Measurements from ENCODE around the gene HOXA1. TPM values are rescaled to one million over a fixed set of nuclear protein-coding genes. Genes with fewer than 3 reads are reported as not detected.

Gene HOXA1
- 5.1 and 5.4 TPM in 2 replicates for total RNA-seq

DNA sequence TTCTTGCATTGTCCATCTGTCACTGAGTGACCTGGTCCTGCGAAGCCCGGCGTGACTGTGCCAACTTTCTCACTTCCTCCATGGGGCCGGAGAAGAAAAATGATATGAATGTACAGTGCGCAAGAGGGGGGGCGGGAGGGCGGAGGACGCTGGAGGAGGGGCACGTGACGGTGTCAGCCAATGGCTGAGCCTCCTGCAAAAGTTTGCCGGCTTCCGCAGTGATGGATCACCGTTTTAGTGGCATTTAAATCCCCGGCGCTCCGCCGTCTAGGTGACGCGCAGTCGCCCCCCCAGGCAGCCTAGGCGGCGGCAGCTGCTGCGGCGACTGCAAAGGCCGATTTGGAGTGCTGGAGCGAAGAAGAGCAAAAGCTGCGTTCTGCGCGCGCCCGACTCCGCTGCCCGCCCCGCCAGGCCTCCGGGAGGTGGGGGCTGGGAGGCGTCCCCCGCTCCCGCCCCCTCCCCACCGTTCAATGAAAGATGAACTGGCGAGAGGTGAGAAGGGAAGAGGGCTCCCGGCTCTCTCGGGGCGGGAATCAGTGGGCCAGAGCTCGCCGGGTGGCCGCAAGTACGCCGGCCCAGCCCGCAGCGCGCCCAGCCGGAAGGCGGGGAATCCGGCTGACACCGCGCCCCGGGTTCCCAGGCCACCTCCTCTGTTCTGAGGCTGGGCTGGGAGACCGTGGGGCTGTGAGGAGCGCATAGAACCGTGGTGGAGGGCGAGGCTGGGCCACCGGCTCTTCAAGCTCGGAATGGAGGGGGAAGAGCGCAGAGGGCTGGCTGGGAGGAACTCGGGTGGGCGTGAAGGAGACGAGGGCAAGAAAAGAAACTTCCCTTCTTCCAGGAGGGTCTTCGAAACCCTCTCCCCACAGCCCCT is at the start of gene HOXA1:
Gene HOXA1, minus strand, starts transcription at position 104 of the 871 bp plus-strand sequence. Its CDS starts 88 bp downstream, at position 16.

DNA sequence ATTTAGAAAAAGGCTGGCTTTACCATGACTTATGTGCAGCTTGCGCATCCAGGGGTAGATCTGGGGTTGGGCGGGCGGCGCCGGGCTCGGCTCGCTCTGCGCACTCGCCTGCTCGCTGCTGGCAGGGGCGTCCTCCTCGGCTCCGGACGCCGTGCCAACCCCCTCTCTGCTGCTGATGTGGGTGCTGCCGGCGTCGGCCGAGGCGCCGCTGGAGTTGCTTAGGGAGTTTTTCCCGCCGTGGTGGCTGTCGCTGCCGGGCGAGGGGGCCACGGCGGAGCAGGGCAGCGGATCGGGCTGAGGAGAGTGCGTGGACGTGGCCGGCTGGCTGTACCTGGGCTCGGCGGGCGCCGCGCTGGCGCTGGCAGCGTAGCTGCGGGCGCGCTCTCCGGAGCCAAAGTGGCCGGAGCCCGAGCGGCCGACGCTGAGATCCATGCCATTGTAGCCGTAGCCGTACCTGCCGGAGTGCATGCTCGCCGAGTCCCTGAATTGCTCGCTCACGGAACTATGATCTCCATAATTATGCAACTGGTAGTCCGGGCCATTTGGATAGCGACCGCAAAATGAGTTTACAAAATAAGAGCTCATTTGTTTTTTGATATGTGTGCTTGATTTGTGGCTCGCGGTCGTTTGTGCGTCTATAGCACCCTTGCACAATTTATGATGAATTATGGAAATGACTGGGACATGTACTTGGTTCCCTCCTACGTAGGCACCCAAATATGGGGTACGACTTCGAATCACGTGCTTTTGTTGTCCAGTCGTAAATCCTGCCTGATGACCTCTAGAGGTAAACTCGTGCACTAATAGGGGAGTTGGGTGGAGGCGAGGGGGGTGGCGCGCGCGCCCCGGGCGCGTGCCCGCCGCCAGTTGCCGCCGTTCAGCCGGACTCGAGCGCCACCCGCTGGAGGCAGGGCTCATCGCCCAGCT is 47.5 kb upstream of the HOXA1 start, which contains the start of gene HOXA5:
Gene HOXA5, minus strand, starts transcription at position 659 of the 927 bp plus-strand sequence. Its CDS starts 74 bp downstream, at position 585.

GRCh38 chr7:27130540-27131389 is 35.0 kb upstream of the HOXA1 start, which contains the start of gene HOXA4:
Gene HOXA4 (minus strand): TSS chr7:27130757. CDS start chr7:27130733, 24 bp downstream.

GRCh38 chr7:27102581-27103442 is 7.0 kb upstream of the HOXA1 start, which contains the start of gene HOXA2:
Gene HOXA2 (minus strand): TSS chr7:27102683. CDS start chr7:27102500, 183 bp downstream.

Other genes with a start within 250 kb of the HOXA1 start
- 12.3 and 13.7 TPM in 2 replicates for gene SKAP2, start 231.4 kb downstream of the HOXA1 start, total RNA-seq
- gene HOXA2, start 6.7 kb upstream of the HOXA1 start, total RNA-seq: 2.4 and 2.7 TPM in 2 replicates
- 6.7 and 9.6 TPM in 2 replicates for gene HOXA4, start 34.8 kb upstream of the HOXA1 start, total RNA-seq
- 23.5 and 46.8 TPM in 2 replicates for gene HOXA5, start 47.7 kb upstream of the HOXA1 start, total RNA-seq
- 11.1 and 18.8 TPM in 2 replicates for gene HOXA6, start 51.8 kb upstream of the HOXA1 start, total RNA-seq
- 39.4 and 86.7 TPM in 2 replicates for gene HOXA3, start 56.6 kb upstream of the HOXA1 start, total RNA-seq
- gene HOXA7, start 60.7 kb upstream of the HOXA1 start, total RNA-seq: 16.8 and 26.6 TPM in 2 replicates
- gene HOXA9, start 69.5 kb upstream of the HOXA1 start, total RNA-seq: 87.0 and 98.1 TPM in 2 replicates
- 45.8 and 54.5 TPM in 2 replicates for gene HOXA10, start 78.3 kb upstream of the HOXA1 start, total RNA-seq
- 14.5 and 24.2 TPM in 2 replicates for gene HOXA11, start 89.2 kb upstream of the HOXA1 start, total RNA-seq
- gene HOXA13, start 104.1 kb upstream of the HOXA1 start, total RNA-seq: not detected in 2 replicates
- not detected in 2 replicates for gene EVX1, start 146.8 kb upstream of the HOXA1 start, total RNA-seq

Data from mesangial cell (primary cell).